Measurements from ENCODE around the gene RSPH9. TPM values are rescaled to one million over a fixed set of nuclear protein-coding genes. Genes with fewer than 3 reads are reported as not detected.

Gene RSPH9
- total and polyA plus RNA-seq, 4 donors: under 0.01 to 0.19 (median 0.12) TPM

DNA sequence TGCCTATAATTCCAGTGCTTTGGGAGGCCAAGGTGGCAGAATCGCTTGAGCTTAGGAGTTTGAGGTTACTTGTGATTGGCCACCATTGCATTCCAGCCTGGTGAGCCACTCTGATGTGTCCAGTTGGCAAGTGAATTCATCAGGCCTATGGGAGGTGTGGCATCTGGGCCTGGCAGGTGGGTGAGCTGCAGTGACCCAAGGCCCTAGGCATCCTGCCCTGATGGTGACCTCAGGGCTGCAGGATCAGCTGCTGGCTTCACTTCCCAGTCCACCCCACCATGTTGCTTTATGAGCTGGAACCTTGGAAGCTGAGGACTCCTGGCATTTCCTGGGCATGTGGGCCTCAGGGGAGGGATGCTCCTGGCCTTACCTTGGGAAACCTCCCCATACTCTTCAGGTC, 20.5 kb downstream of the RSPH9 start (continued):
- TF ChIP-seq RAD21 (IDR thresholded peaks at IDR 0.05) (no peak), RXRA (IDR thresholded peaks at IDR 0.05) (no peak), JUND (IDR thresholded peaks at IDR 0.05) (no peak), CTCF (IDR thresholded peaks at IDR 0.05; ENCODE audit: low read depth, low read length, missing input control) (no peak), TAF1 (conservative IDR thresholded peaks at IDR 0.05) (no peak), GABPA (IDR thresholded peaks at IDR 0.05 in 1 of 2, conservative IDR thresholded peaks at IDR 0.05 in 1 of 2) (no peak)
- TF ChIP-seq, protein P1, sequence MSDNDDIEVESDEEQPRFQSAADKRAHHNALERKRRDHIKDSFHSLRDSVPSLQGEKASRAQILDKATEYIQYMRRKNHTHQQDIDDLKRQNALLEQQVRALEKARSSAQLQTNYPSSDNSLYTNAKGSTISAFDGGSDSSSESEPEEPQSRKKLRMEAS (IDR thresholded peaks at IDR 0.05): no peak
- TF ChIP-seq, protein P2, sequence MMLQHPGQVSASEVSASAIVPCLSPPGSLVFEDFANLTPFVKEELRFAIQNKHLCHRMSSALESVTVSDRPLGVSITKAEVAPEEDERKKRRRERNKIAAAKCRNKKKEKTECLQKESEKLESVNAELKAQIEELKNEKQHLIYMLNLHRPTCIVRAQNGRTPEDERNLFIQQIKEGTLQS (IDR thresholded peaks at IDR 0.05): no peak

- TF ChIP-seq FOXA2 (IDR thresholded peaks at IDR 0.05): no peak
- TF ChIP-seq YY1 (IDR thresholded peaks at IDR 0.05): no peak
- DNase-seq (ENCODE audit: low spot score): no peak
- no peaks in the 10 kb centered on the region for H3K9me3 ChIP-seq (ENCODE audit: control insufficient read depth in 4 of 4, low read length in 3 of 4)
- no peak overlapping the region for H3K4me3 ChIP-seq (ENCODE audit: low read depth in 1 of 3, low read length in 3 of 3)
- H3K27me3 ChIP-seq (ENCODE audit: control insufficient read depth in 4 of 4, insufficient read depth in 4 of 4, low read length in 3 of 4): no peaks in the 10 kb centered on the region
- H3K27ac ChIP-seq (ENCODE audit: low read depth in 1 of 2, low read length in 2 of 2): no peak overlapping the region
- no peak overlapping the region for H3K9ac ChIP-seq (ENCODE audit: low read depth in 1 of 2, low read length in 2 of 2)
- 55% methylated on average over 13 of the region's 13 CpGs for WGBS
- H3K4me1 ChIP-seq (ENCODE audit: control insufficient read depth in 4 of 4, insufficient read depth in 4 of 4, low read length in 3 of 4): peaks cover 0 to 12% (median 6%) of the 10 kb centered on the region in 4 donors
- peaks cover 0 to 10% (median 3%) of the 10 kb centered on the region in 4 donors for H3K36me3 ChIP-seq (ENCODE audit: control insufficient read depth in 4 of 4, insufficient read depth in 3 of 4, low read depth in 1 of 4, low read length in 3 of 4)
Observed at GRCh38 chr6:43666196-43666920, 21.5 kb downstream of the RSPH9 start.

DNA sequence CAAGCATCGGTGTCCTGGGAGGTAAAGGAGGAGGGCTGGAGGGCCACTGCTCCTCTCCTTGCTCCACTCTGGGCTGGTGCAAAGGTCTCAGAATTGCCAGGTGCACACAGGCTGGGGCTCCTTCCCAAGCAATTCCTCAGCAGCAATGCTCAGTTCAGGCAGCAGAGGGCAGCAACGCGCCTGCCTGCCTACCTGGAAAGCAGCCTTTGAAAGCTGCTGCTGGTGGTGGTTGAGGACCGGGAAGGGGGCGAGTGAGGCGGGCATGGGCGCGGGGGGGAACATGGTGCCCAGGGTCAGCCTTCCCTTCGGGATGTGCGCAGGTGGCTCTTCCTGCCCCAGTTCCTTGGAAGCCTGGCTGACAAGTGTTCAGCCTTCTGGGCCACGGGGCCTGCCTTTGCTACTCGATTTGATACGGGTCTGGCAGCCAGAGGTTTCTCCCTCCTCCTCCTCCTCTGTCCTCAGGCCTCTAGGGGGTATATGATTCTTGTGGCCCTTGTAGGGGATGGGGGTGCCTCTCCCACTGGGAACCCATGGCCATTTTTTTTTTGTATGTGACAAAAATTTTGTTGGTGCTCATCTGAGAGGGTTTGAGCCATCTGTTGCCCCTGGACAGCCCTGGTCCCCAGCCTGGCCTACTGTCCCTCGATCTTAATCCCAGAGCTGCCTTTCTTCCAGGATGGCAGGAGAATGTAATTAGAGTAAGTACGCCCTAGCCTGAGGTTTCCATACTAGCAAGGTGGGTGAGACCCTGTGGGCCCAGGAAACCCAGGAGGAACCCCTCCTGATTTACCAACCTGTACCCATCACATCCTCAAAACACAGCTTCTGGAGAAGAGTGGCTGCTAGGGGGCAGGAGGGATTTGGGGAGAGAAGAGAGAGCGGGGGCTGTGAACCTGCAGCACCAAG, 22.7 kb downstream of the RSPH9 start:
- Histone ChIP-seq H3K9ac (ENCODE audit: low read depth in 1 of 2, low read length in 2 of 2) (no peak overlapping the region), H3K36me3 (ENCODE audit: control insufficient read depth in 4 of 4, insufficient read depth in 3 of 4, low read depth in 1 of 4, low read length in 3 of 4) (peaks cover 0 to 16% (median 4%) of the 10 kb centered on the region in 4 donors), H3K4me1 (ENCODE audit: control insufficient read depth in 4 of 4, insufficient read depth in 4 of 4, low read length in 3 of 4) (peaks cover 5 to 15% (median 8%) of the 10 kb centered on the region in 4 donors), H3K27ac (ENCODE audit: low read depth in 1 of 2, low read length in 2 of 2) (no peak overlapping the region), H3K9me3 (ENCODE audit: control insufficient read depth in 4 of 4, low read length in 3 of 4) (no peaks in the 10 kb centered on the region), H3K27me3 (ENCODE audit: control insufficient read depth in 4 of 4, insufficient read depth in 4 of 4, low read length in 3 of 4) (no peaks in the 10 kb centered on the region), H3K4me3 (ENCODE audit: low read depth in 1 of 3, low read length in 3 of 3) (no peak overlapping the region)
- peak; percentile 94 for DNase-seq (ENCODE audit: low spot score)
- TF ChIP-seq CTCF (IDR thresholded peaks at IDR 0.05; ENCODE audit: low read depth, low read length, missing input control): peak; percentile 94
- no peak for TF ChIP-seq EGR1 (IDR thresholded peaks at IDR 0.05; ENCODE audit: low read depth in 2 of 2)
- TF ChIP-seq HNF4A (conservative IDR thresholded peaks at IDR 0.05): peak; percentile 34 to 37
- peak; percentile 87 to 92 for TF ChIP-seq RAD21 (IDR thresholded peaks at IDR 0.05)
- TF ChIP-seq HNF4G (IDR thresholded peaks at IDR 0.05): no peak
- 15% methylated on average over 16 of the region's 16 CpGs for WGBS

All from liver (tissue), 9 donors.